Pancreas (tissue), 10 donors: ENCODE results near the gene PFKP. TPM values are rescaled to one million over a fixed set of nuclear protein-coding genes. Genes with fewer than 3 reads are reported as not detected.

Experiments used
- ATAC-seq, 4 donors: fragments of 200-7000 bp; cut with Tn5 transposase; one replicate each; pipeline versions ENCODE4 v1.8.0 to v1.9.1; 2020; ENCODE audit warnings: mild to moderate bottlenecking in 4 of 4, moderate library complexity in 4 of 4
- DNase-seq, 6 donors: peaks; one replicate each; pipeline ENCODE4 v3.0.0-alpha.2; 2020
- FAIRE-seq: peaks from 2 replicates; lab custom pipeline; 2012; peaks lifted over from hg19 to GRCh38; lab: Jason Lieb, UNC
- H3K27ac ChIP-seq, 4 donors: fragments of 200-600 bp; sonication (generic); 1 replicate in 3 of 4; 2 replicates in 1 of 4; pipeline versions ENCODE4 v1.5.0 to v1.8.0; 2020
- H3K27me3 ChIP-seq, 4 donors: fragments of 200-600 bp; one replicate each; pipeline ENCODE4 v1.8.0; 2021
- H3K36me3 ChIP-seq, 3 donors: fragments of 200-600 bp; sonication (generic) in 1 of 3; one replicate each; pipeline versions ENCODE4 v1.5.0 to v1.8.0; 2020 to 2021
- H3K4me1 ChIP-seq, 3 donors: fragments of 200-600 bp; one replicate each; pipeline ENCODE4 v1.8.0; 2021
- H3K4me3 ChIP-seq, 4 donors: fragments of 200-600 bp; sonication (generic) in 2 of 4; one replicate each; pipeline versions ENCODE4 v1.5.0 to v1.8.0; 2020 to 2021
- H3K9me3 ChIP-seq, 4 donors: fragments of 200-600 bp; one replicate each; pipeline ENCODE4 v1.8.0; 2021
- CTCF ChIP-seq, 4 donors: fragments of 200-600 bp; sonication (generic) in 3 of 4; IDR thresholded peaks; one replicate each; pipeline versions ENCODE4 v1.5.0 to v1.8.0; 2021; ENCODE audit warnings: antibody characterized with exemption in 4 of 4
- WGBS, 2 donors: extraction: QIAGEN DNeasy Blood & Tissue Kit; methylation state at CpG; one replicate each; pipeline ENCODE4 v1.1.7; 2013; 5-methylcytosine and 5-hydroxymethylcytosine counted together
- intact Hi-C, 3 donors: fragments of 100-400 bp; cut with DNase I; formaldehyde crosslinking; loops; one replicate each; pipeline versions ENCODE4 v1.11.1 to v1.14.2; 2022
- polyA plus RNA-seq, 2 donors: library from polyadenylated mRNA; stranded (reverse); fragments of 200-250 nt; gene quantifications; one replicate each; pipeline ENCODE4 v1.2.3, GENCODE V29; 2013
- total RNA-seq, 6 donors: library from RNA; stranded (reverse); fragmentation: NEBNext Ultra II Directional in 4 of 6; extraction: Animal tissue kit (Norgen Biotek cat#: 25700) in 4 of 6; gene quantifications; one replicate each; pipeline versions ENCODE4 v1.2.1 to v1.2.4, GENCODE V29; 2021 to 2023
- donor health status: healthy with polysubstance abuse.
- donor health status: DM: no; HTN: no; CAD: no; lungs with moderate emphysema.
- donor health status: DM: no; HTN: no; CAD: no.
- donor health status: control.
- donor health status: control.
- donor health status: Bipolar disorder and iron deficiency.
- donor health status: DM: yes; HTN: yes; CAD: no.
- donor health status: DM: no; HTN: no; CAD: no.
- donor health status: DM: no; HTN: no; CAD: no.
- donor health status: DM: yes; HTN: yes; CAD: no.

The PFKP gene
- total and polyA plus RNA-seq, 8 donors = 6.8 to 32.5 (median 14.1) TPM

- no peak overlapping the region for H3K4me3 ChIP-seq
- no peaks in the 10 kb centered on the region for H3K9me3 ChIP-seq
- peaks cover 0 to 5% (median 0%) of the 10 kb centered on the region in 3 donors for H3K36me3 ChIP-seq
- DNase-seq (no peak), FAIRE-seq (no peak), ATAC-seq (peak in 2 of 4 donors; percentile 3 to 13)
- intact Hi-C loops = no loop called here
- H3K4me1 ChIP-seq = peaks cover 0 to 2% (median 0%) of the 10 kb centered on the region in 3 donors
- TF ChIP-seq CTCF (IDR thresholded peaks at IDR 0.05) = no peak
- 59 to 69% methylated on average over 15 of the region's 15 CpGs for WGBS, 2 donors
- peak overlapping the region in 2 of 4 donors; percentile 56 to 67 for H3K27ac ChIP-seq
- no peaks in the 10 kb centered on the region for H3K27me3 ChIP-seq
These were observed 58.9 kb downstream of the PFKP start for GRCh38 chr10:3126249-3126648.

- peaks cover 0 to 5% (median 0%) of the 10 kb centered on the region in 3 donors for H3K36me3 ChIP-seq
These were observed 59.5 kb downstream of the PFKP start for GRCh38 chr10:3126741-3127346.

GRCh38 chr10:3127921-3128320, 60.6 kb downstream of the PFKP start:
- peaks cover 0 to 4% (median 0%) of the 10 kb centered on the region in 3 donors for H3K36me3 ChIP-seq
- whole genome bisulfite sequencing, 2 donors = 67 to 77% methylated on average over 10 of the region's 10 CpGs
- H3K4me1 ChIP-seq = peaks cover 0 to 2% (median 0%) of the 10 kb centered on the region in 3 donors
- no peak for ATAC-seq
- no peaks in the 10 kb centered on the region for H3K9me3 ChIP-seq
- intact Hi-C loops = no loop called here
- no peak for DNase-seq
- no peaks in the 10 kb centered on the region for H3K27me3 ChIP-seq
- TF ChIP-seq CTCF (IDR thresholded peaks at IDR 0.05) = no peak
- no peak overlapping the region for H3K4me3 ChIP-seq
- no peak overlapping the region for H3K27ac ChIP-seq
- FAIRE-seq = no peak

More at GRCh38 chr10:3126741-3127346, 59.5 kb downstream of the PFKP start:
- intact Hi-C loops = no loop called here
- WGBS, 2 donors = 8 to 10% methylated on average over 25 of the region's 25 CpGs
- Histone ChIP-seq H3K27me3 (no peaks in the 10 kb centered on the region), H3K4me1 (peaks cover 0 to 2% (median 0%) of the 10 kb centered on the region in 3 donors), H3K27ac (peak overlapping the region in 3 of 4 donors; percentile 38 to 67 (median 56)), H3K4me3 (no peak overlapping the region), H3K9me3 (no peaks in the 10 kb centered on the region)
- peak; percentile 70 to 87 (median 86) for ATAC-seq
- no peak for TF ChIP-seq CTCF (IDR thresholded peaks at IDR 0.05)
- peak in 5 of 6 donors; percentile 41 to 81 (median 51) for DNase-seq
- no peak for FAIRE-seq

GRCh38 chr10:3128379-3129130, 61.2 kb downstream of the PFKP start:
- no peak overlapping the region for H3K4me3 ChIP-seq
- no peak for TF ChIP-seq CTCF (IDR thresholded peaks at IDR 0.05)
- FAIRE-seq (no peak), ATAC-seq (no peak), DNase-seq (no peak)
- WGBS, 2 donors = 85 to 93% methylated on average over 24 of the region's 24 CpGs
- H3K27ac ChIP-seq = no peak overlapping the region
- no peaks in the 10 kb centered on the region for H3K27me3 ChIP-seq
- no peaks in the 10 kb centered on the region for H3K9me3 ChIP-seq
- H3K4me1 ChIP-seq = peaks cover 0 to 2% (median 0%) of the 10 kb centered on the region in 3 donors
- intact Hi-C loops = no loop called here
- peaks cover 0 to 4% (median 0%) of the 10 kb centered on the region in 3 donors for H3K36me3 ChIP-seq
